Measurements from ENCODE around the gene DGKZ.

The DGKZ gene

DNA sequence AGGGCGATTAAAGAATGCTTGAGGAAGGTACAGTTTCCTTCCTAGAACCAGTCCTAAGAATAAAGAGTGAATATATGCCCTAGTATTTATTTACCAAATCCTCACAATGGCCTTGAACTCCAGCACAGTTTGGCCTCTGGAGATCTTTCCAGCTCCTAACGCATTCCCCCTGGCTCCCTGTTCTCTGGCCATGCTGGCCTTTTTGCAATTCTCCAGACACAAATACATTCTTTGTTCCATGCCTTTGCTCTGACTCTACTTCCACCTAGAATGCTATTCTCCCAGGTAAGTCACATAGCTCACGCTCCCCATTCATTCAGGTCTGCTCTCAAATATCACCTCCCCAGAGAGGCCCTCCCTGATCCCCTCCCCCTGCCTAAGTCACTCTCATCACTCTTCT is 3.7 kb upstream of the DGKZ start:
- DNase-seq (ENCODE audit: low read depth in 1 of 2, low spot score in 1 of 2), result no peak
- Histone ChIP-seq H3K27ac (replicated peaks) (peak overlapping the region; percentile 75), H3K27me3 (ENCODE audit: insufficient read depth, poor library complexity, severe bottlenecking) (no peaks in the 10 kb centered on the region), H3K4me3 (replicated peaks; ENCODE audit: insufficient read depth, low read length) (no peak overlapping the region)
- TF ChIP-seq SPI1 (IDR thresholded peaks at IDR 0.05; ENCODE audit: borderline replicate concordance, low read depth), result no peak
- no peak for TF ChIP-seq POLR2AphosphoS5 (IDR thresholded peaks at IDR 0.05; ENCODE audit: low read depth)
- TF ChIP-seq, protein P1, sequence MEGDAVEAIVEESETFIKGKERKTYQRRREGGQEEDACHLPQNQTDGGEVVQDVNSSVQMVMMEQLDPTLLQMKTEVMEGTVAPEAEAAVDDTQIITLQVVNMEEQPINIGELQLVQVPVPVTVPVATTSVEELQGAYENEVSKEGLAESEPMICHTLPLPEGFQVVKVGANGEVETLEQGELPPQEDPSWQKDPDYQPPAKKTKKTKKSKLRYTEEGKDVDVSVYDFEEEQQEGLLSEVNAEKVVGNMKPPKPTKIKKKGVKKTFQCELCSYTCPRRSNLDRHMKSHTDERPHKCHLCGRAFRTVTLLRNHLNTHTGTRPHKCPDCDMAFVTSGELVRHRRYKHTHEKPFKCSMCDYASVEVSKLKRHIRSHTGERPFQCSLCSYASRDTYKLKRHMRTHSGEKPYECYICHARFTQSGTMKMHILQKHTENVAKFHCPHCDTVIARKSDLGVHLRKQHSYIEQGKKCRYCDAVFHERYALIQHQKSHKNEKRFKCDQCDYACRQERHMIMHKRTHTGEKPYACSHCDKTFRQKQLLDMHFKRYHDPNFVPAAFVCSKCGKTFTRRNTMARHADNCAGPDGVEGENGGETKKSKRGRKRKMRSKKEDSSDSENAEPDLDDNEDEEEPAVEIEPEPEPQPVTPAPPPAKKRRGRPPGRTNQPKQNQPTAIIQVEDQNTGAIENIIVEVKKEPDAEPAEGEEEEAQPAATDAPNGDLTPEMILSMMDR (IDR thresholded peaks at IDR 0.05; ENCODE audit: insufficient read depth, low read length), result no peak
- TF ChIP-seq, protein P2, sequence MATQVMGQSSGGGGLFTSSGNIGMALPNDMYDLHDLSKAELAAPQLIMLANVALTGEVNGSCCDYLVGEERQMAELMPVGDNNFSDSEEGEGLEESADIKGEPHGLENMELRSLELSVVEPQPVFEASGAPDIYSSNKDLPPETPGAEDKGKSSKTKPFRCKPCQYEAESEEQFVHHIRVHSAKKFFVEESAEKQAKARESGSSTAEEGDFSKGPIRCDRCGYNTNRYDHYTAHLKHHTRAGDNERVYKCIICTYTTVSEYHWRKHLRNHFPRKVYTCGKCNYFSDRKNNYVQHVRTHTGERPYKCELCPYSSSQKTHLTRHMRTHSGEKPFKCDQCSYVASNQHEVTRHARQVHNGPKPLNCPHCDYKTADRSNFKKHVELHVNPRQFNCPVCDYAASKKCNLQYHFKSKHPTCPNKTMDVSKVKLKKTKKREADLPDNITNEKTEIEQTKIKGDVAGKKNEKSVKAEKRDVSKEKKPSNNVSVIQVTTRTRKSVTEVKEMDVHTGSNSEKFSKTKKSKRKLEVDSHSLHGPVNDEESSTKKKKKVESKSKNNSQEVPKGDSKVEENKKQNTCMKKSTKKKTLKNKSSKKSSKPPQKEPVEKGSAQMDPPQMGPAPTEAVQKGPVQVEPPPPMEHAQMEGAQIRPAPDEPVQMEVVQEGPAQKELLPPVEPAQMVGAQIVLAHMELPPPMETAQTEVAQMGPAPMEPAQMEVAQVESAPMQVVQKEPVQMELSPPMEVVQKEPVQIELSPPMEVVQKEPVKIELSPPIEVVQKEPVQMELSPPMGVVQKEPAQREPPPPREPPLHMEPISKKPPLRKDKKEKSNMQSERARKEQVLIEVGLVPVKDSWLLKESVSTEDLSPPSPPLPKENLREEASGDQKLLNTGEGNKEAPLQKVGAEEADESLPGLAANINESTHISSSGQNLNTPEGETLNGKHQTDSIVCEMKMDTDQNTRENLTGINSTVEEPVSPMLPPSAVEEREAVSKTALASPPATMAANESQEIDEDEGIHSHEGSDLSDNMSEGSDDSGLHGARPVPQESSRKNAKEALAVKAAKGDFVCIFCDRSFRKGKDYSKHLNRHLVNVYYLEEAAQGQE (IDR thresholded peaks at IDR 0.05; ENCODE audit: insufficient replicate concordance, low read depth), result no peak
- no peak for TF ChIP-seq GABPA (IDR thresholded peaks at IDR 0.05; ENCODE audit: low read depth)

DNA sequence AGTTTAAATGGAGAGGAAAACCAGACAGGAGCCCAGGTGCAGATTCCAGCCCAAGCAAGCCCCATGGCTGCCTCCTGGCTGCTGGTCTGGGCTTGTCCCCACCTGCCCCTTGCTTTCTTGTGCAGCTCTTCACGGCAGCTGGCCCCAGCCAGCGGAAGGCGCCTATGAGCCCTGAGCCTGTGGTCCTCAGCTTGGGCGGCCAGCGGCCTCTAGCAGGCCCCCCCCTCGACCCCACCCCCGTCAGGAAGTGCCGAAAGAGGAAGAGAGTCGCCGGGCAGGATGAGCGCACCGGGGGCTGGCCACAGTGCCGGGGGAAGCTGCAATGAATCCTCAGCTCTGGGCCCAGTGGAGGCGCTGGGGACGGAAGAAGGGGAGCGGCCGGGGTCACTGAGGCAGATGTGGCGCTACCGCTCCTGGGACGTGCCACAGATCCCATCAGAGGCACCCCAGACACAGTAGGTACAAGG is 2.1 kb upstream of the DGKZ start:
- peak overlapping the region; percentile 94 for H3K27ac ChIP-seq (replicated peaks)
- peak overlapping the region; percentile 82 for H3K4me3 ChIP-seq (replicated peaks; ENCODE audit: insufficient read depth, low read length)
- DNase-seq (ENCODE audit: low read depth in 1 of 2, low spot score in 1 of 2), result peak; percentile 86 to 89
- H3K27me3 ChIP-seq (ENCODE audit: insufficient read depth, poor library complexity, severe bottlenecking), result no peaks in the 10 kb centered on the region
- TF ChIP-seq, protein P1 (IDR thresholded peaks at IDR 0.05; ENCODE audit: insufficient read depth, low read length), result no peak
- peak; percentile 47 for TF ChIP-seq GABPA (IDR thresholded peaks at IDR 0.05; ENCODE audit: low read depth)
- TF ChIP-seq POLR2AphosphoS5 (IDR thresholded peaks at IDR 0.05; ENCODE audit: low read depth), result peak; percentile 73
- TF ChIP-seq, protein P2 (IDR thresholded peaks at IDR 0.05; ENCODE audit: insufficient replicate concordance, low read depth), result no peak
- TF ChIP-seq SPI1 (IDR thresholded peaks at IDR 0.05; ENCODE audit: borderline replicate concordance, low read depth), result peak; percentile 97

DNA sequence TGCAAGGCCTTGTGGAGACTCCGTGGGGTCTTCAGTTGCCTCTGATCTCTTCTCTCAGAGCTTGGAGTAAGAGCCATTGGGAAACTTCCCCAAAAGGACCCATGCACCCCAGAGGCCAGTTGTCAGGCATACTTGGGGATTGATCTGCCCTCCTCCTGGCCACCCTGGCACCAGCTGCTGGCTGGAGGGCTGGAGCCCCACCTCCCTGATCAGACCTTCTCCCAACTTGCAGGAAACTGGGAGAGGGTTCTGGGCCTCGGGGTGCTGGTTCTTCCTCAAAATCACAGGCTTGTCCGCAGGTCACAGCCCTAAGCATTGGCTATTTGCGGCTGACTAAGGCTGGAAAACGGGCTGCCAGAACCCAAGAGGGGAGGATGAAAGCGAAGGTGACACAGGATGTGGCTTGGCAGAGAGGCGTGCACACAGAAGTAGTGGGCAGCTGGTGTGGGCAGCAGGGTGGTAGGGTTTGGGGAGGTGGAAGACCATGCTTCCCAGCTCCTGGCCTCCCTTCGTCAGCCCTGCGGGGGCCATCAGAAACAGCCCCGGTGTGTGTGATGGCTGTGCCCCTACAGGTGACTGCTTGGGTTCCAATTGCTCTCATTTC is 1.3 kb upstream of the DGKZ start:
- DNase-seq (ENCODE audit: low read depth in 1 of 2, low spot score in 1 of 2), result peak in 1 of 2 experiments; percentile 71
- Histone ChIP-seq H3K27ac (replicated peaks) (peak overlapping the region; percentile 94), H3K27me3 (ENCODE audit: insufficient read depth, poor library complexity, severe bottlenecking) (no peaks in the 10 kb centered on the region), H3K4me3 (replicated peaks; ENCODE audit: insufficient read depth, low read length) (peak overlapping the region; percentile 82)
- 0 out of 2 replicates have a peak, but pooled peaks have one; percentile 51 for TF ChIP-seq POLR2AphosphoS5 (IDR thresholded peaks at IDR 0.05; ENCODE audit: low read depth)
- no peak for TF ChIP-seq SPI1 (IDR thresholded peaks at IDR 0.05; ENCODE audit: borderline replicate concordance, low read depth)
- TF ChIP-seq, protein P2 (IDR thresholded peaks at IDR 0.05; ENCODE audit: insufficient replicate concordance, low read depth), result no peak
- TF ChIP-seq GABPA (IDR thresholded peaks at IDR 0.05; ENCODE audit: low read depth), result peak; percentile 42; the same call in 1 of the 2 replicates
- TF ChIP-seq, protein P1 (IDR thresholded peaks at IDR 0.05; ENCODE audit: insufficient read depth, low read length), result no peak

Measured in HL-60 (cell line).